Right ventricle myocardium superior (tissue), 1 donor: Measurements from ENCODE around the gene PLEK. TPM values are rescaled to one million over a fixed set of nuclear protein-coding genes. Genes with fewer than 3 reads are reported as not detected.

Experiments used
- ATAC-seq: fragments of 200-7000 bp; cut with Tn5 transposase; one replicate; pipeline ENCODE4 v1.9.1; 2020; ENCODE audit warnings: mild to moderate bottlenecking; ENCODE audit not compliant: poor library complexity
- DNase-seq: peaks from one replicate; pipeline ENCODE4 v3.0.0-alpha.2; 2020
- intact Hi-C: fragments of 100-400 bp; cut with DNase I; formaldehyde crosslinking; loops from one replicate; pipeline ENCODE4 v1.11.2; 2022
- total RNA-seq: library from RNA; stranded (reverse); fragmentation: NEBNext Ultra II Directional; extraction: Animal tissue kit (Norgen Biotek cat#: 25700); gene quantifications from one replicate; pipeline ENCODE4 v1.2.1, GENCODE V29; 2021
- donor health status: DM: no; HTN: yes; CAD: no; lungs with severe emphysema.

Gene PLEK
- total RNA-seq, 1 donor from 2014 or later: 4.7 TPM

- ATAC-seq (no peak), DNase-seq (no peak)
- intact Hi-C loops: no loop called here
These were observed 39.1 kb downstream of the PLEK start for GRCh38 chr2:68404164-68404563.

- ATAC-seq (no peak), DNase-seq (no peak)
- intact Hi-C loops: no loop called here
These were observed 40.1 kb downstream of the PLEK start for GRCh38 chr2:68404893-68405799.

GRCh38 chr2:68411397-68412126 lies 46.5 kb downstream of the PLEK start:
- intact Hi-C loops: no loop called here
- ATAC-seq (no peak), DNase-seq (no peak)

- ATAC-seq (no peak), DNase-seq (no peak)
- intact Hi-C loops: no loop called here
These were observed 47.2 kb downstream of the PLEK start for GRCh38 chr2:68412127-68412819.

GRCh38 chr2:68413466-68413865 lies 48.4 kb downstream of the PLEK start:
- no peak for DNase-seq
- intact Hi-C loops: no loop called here
- peak; percentile 35 for ATAC-seq

- no peak for DNase-seq
- intact Hi-C loops: no loop called here
- ATAC-seq: no peak
These were observed 49.4 kb downstream of the PLEK start for GRCh38 chr2:68414452-68414851.

- intact Hi-C loops: no loop called here
- DNase-seq (no peak), ATAC-seq (peak; percentile 84)
These were observed 49.8 kb downstream of the PLEK start for GRCh38 chr2:68414876-68415275.

- ATAC-seq: no peak
These were observed 50.4 kb downstream of the PLEK start for GRCh38 chr2:68415521-68415920.

GRCh38 chr2:68416081-68416675 lies 51.1 kb downstream of the PLEK start:
- DNase-seq (no peak), ATAC-seq (peak; percentile 49)
- intact Hi-C loops: no loop called here

More at GRCh38 chr2:68415521-68415920, 50.4 kb downstream of the PLEK start:
- no peak for DNase-seq
- intact Hi-C loops: no loop called here

GRCh38 chr2:68417926-68418325 lies 52.8 kb downstream of the PLEK start:
- no peak for ATAC-seq
- DNase-seq: no peak
- intact Hi-C loops: no loop called here

GRCh38 chr2:68418419-68418818 lies 53.3 kb downstream of the PLEK start:
- DNase-seq (no peak), ATAC-seq (no peak)
- intact Hi-C loops: no loop called here

- no peak for ATAC-seq
- intact Hi-C loops: no loop called here
- DNase-seq: no peak
These were observed 53.8 kb downstream of the PLEK start for GRCh38 chr2:68418855-68419254.

GRCh38 chr2:68420254-68420910 lies 55.3 kb downstream of the PLEK start:
- DNase-seq (no peak), ATAC-seq (no peak)
- intact Hi-C loops: no loop called here

GRCh38 chr2:68423966-68424650 lies 59.0 kb downstream of the PLEK start:
- ATAC-seq: no peak
- intact Hi-C loops: no loop called here
- DNase-seq: no peak

- intact Hi-C loops: loop anchor here (5.0 kb wide), 1 partner anchor 43 kb away; no protein-coding TSS in a partner anchor
- DNase-seq (no peak), ATAC-seq (no peak)
These were observed 60.4 kb downstream of the PLEK start for GRCh38 chr2:68425503-68425902.

- ATAC-seq (no peak), DNase-seq (no peak)
- intact Hi-C loops: loop anchor here (5.0 kb wide), 1 partner anchor 44 kb away; no protein-coding TSS in a partner anchor
These were observed 61.4 kb downstream of the PLEK start for GRCh38 chr2:68426446-68426845.

- DNase-seq (no peak), ATAC-seq (no peak)
- intact Hi-C loops: loop anchor here (5.0 kb wide), 1 partner anchor 45 kb away; no protein-coding TSS in a partner anchor
These were observed 61.9 kb downstream of the PLEK start for GRCh38 chr2:68426848-68427579.
